Measurements from ENCODE around the gene MALSU1. TPM values are rescaled to one million over a fixed set of nuclear protein-coding genes. Genes with fewer than 3 reads are reported as not detected.

The MALSU1 gene
- total RNA-seq, 1 experiment from 2014 or later, result 114 TPM

GRCh38 chr7:23285657-23286646 is 13.2 kb upstream of the MALSU1 start:
- H3K27me3 Mint-ChIP-seq (ENCODE audit: unreplicated experiment), result no peaks in the 10 kb centered on the region
- no peak for DNase-seq
- CTCF ChIA-PET, result interaction anchor here (1.3 kb wide), 1 partner anchor 12 kb away, joined by 6 read pairs; no protein-coding TSS in a partner anchor
- no TSS peak for BruUV-seq (replicated peaks)
- no peak overlapping the region for H3K4me3 Mint-ChIP-seq (ENCODE audit: low read depth, unreplicated experiment)
- intact Hi-C loops (cut with micrococcal nuclease; ENCODE audit: unreplicated experiment), result no loop called here
- H3K36me3 Mint-ChIP-seq (ENCODE audit: insufficient read depth, unreplicated experiment), result no peaks in the 10 kb centered on the region
- no peaks in the 10 kb centered on the region for H3K9me3 Mint-ChIP-seq (ENCODE audit: low read depth, unreplicated experiment)
- TF ChIP-seq CTCF (IDR thresholded peaks at IDR 0.05; ENCODE audit: unreplicated experiment), result no peak
- peaks cover 8% of the 10 kb centered on the region for H3K4me1 Mint-ChIP-seq (ENCODE audit: low read depth, unreplicated experiment)
- no peak overlapping the region for H3K27ac Mint-ChIP-seq (ENCODE audit: unreplicated experiment)

- Mint-ChIP-seq H3K27me3 (ENCODE audit: unreplicated experiment) (no peaks in the 10 kb centered on the region), H3K36me3 (ENCODE audit: insufficient read depth, unreplicated experiment) (no peaks in the 10 kb centered on the region), H3K4me3 (ENCODE audit: low read depth, unreplicated experiment) (no peak overlapping the region), H3K4me1 (ENCODE audit: low read depth, unreplicated experiment) (peaks cover 21% of the 10 kb centered on the region), H3K27ac (ENCODE audit: unreplicated experiment) (no peak overlapping the region), H3K9me3 (ENCODE audit: low read depth, unreplicated experiment) (no peaks in the 10 kb centered on the region)
- CTCF ChIA-PET, result interaction anchor here (1.3 kb wide), 1 partner anchor 11 kb away, joined by 6 read pairs; no protein-coding TSS in a partner anchor
- no peak for DNase-seq
- no peak for TF ChIP-seq CTCF (IDR thresholded peaks at IDR 0.05; ENCODE audit: unreplicated experiment)
- intact Hi-C loops (cut with micrococcal nuclease; ENCODE audit: unreplicated experiment), result no loop called here
- no TSS peak for BruUV-seq (replicated peaks)
These were observed 11.5 kb upstream of the MALSU1 start for GRCh38 chr7:23287612-23288011.

GRCh38 chr7:23290993-23291392 is 8.1 kb upstream of the MALSU1 start:
- peaks cover 6% of the 10 kb centered on the region for H3K36me3 Mint-ChIP-seq (ENCODE audit: insufficient read depth, unreplicated experiment)
- H3K4me1 Mint-ChIP-seq (ENCODE audit: low read depth, unreplicated experiment), result peaks cover 55% of the 10 kb centered on the region
- H3K9me3 Mint-ChIP-seq (ENCODE audit: low read depth, unreplicated experiment), result no peaks in the 10 kb centered on the region
- intact Hi-C loops (cut with micrococcal nuclease; ENCODE audit: unreplicated experiment), result no loop called here
- no peak overlapping the region for H3K27ac Mint-ChIP-seq (ENCODE audit: unreplicated experiment)
- no peak overlapping the region for H3K4me3 Mint-ChIP-seq (ENCODE audit: low read depth, unreplicated experiment)
- TF ChIP-seq CTCF (IDR thresholded peaks at IDR 0.05; ENCODE audit: unreplicated experiment), result no peak
- no TSS peak for BruUV-seq (replicated peaks)
- DNase-seq, result no peak
- CTCF ChIA-PET, result interaction anchor here (0.6 kb wide), 1 partner anchor 361 kb away, joined by 3 read pairs; no protein-coding TSS in a partner anchor
- no peaks in the 10 kb centered on the region for H3K27me3 Mint-ChIP-seq (ENCODE audit: unreplicated experiment)

GRCh38 chr7:23291957-23292560 is 7.1 kb upstream of the MALSU1 start:
- intact Hi-C loops (cut with micrococcal nuclease; ENCODE audit: unreplicated experiment), result no loop called here
- no peak for TF ChIP-seq CTCF (IDR thresholded peaks at IDR 0.05; ENCODE audit: unreplicated experiment)
- DNase-seq, result no peak
- no peaks in the 10 kb centered on the region for H3K27me3 Mint-ChIP-seq (ENCODE audit: unreplicated experiment)
- BruUV-seq (replicated peaks), result no TSS peak
- CTCF ChIA-PET, result interaction anchor here (0.6 kb wide), 1 partner anchor 360 kb away, joined by 3 read pairs; no protein-coding TSS in a partner anchor
- peaks cover 65% of the 10 kb centered on the region for H3K4me1 Mint-ChIP-seq (ENCODE audit: low read depth, unreplicated experiment)
- H3K27ac Mint-ChIP-seq (ENCODE audit: unreplicated experiment), result no peak overlapping the region
- H3K4me3 Mint-ChIP-seq (ENCODE audit: low read depth, unreplicated experiment), result no peak overlapping the region
- peaks cover 6% of the 10 kb centered on the region for H3K36me3 Mint-ChIP-seq (ENCODE audit: insufficient read depth, unreplicated experiment)
- no peaks in the 10 kb centered on the region for H3K9me3 Mint-ChIP-seq (ENCODE audit: low read depth, unreplicated experiment)
